GM18505 (cell line): ENCODE results near the gene ZNF451.

Experiments used
- ATAC-seq: cut with Tn5 transposase; IDR thresholded peaks from one replicate; pipeline ENCODE4 v1.9.1; 2021; ENCODE audit not compliant: unreplicated experiment
- POLR2A ChIP-seq: IDR thresholded peaks from 4 replicates; pipeline ENCODE4 v1.6.1; 2011; ENCODE audit warnings: borderline replicate concordance; ENCODE audit not compliant: insufficient read depth, insufficient read length; ENCODE audit errors: extremely low read depth

ZNF451 gene

DNA sequence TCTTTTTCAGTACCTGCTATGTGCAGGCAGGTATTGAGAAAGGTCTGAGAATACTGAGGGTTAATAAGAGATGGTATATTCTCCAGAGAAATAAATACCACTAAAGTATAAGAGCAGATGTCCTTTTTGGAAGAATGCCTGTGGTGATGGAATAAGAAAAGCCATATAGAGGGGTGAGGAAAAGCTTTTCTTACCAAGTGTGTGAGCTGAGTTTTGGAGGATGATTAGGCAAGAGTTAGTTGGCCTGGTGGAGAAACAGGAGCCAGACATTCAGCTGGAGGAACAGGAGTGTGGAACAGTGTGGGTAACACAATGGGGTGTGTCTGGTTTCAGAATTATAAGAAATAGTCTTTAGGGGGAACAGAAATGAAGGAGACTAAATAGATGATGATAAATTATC, 19.9 kb downstream of the ZNF451 start:
- no peak for ATAC-seq
- TF ChIP-seq POLR2A, result no peak

DNA sequence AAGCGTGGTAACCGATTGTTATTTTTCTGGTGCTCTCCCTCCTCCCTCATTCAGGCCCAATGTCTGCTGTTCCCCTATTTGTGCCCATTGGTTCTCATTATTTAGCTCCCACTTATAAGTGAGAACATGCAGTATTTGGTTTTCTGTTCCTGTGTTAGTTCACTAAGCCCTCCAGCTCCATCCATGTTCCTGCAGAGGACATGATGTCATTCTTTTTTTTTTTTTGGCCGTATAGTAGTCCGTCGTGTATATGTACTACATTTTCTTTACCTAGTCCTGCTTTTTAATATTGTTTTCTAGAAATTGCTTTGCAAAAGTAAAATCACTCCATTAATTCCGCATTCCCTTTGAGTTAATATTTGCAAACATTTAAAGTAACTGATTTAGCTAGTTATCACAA, 23.1 kb downstream of the ZNF451 start:
- no peak for ATAC-seq

DNA sequence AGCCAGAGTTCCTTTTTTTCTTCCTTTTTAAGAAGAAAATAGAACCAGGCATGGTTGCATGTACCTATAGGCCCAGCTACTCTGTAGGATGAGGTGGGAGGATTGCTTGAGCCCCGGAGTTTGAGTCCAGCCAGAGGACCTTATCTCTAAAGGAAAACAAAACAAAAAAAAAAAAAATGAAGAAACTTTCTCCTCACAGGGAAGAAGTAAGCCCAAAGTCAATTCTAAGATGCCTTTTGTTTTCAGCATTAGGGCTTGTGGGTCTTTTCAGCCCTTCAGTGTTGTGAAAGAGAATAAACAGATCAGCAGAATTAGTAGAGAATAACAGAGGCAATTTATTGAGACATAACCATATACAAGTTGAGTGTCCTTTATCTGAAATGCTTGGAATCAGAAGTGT, 26.8 kb downstream of the ZNF451 start:
- ATAC-seq, result no peak

More for the DNA sequence above, 23.1 kb downstream of the ZNF451 start:
- TF ChIP-seq POLR2A, result no peak

DNA sequence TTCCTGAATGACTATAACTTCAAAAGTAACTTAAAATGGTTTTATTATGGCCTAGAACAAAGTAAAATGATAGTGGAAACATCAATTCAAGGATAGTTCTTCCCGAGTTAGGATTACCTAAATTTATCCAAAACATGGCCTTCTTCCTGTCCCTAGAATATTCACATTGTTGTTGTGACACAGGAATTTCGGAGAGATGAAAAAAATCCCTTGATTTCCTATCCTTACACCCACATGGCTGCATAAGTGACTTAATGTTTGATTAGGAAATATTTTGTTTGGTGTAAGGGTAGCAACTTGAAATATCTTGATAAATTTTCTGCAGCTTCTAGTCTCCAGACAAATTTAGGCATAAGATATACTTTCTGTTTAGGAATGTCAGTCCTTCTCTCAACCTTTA, 27.8 kb downstream of the ZNF451 start:
- no peak for TF ChIP-seq POLR2A
- no peak for ATAC-seq

More for the DNA sequence above, 26.8 kb downstream of the ZNF451 start:
- no peak for TF ChIP-seq POLR2A

DNA sequence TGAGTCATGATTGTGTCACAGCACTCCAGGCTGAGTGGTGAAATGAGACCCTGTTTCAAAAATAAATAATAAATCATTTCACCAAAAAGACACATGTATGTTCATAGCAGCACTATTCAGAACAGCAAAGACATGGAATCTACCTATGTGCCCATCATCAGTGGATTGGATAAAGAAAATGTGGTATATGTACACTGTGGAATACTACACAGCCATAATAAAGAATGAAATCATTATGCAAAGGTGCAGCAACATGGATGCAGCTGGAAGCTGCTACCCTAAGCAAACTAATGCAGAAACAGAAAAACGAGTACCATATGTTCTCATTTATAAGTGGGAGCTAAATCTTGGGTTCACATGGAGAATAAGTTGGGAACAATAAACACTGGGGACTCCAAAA, 33.1 kb downstream of the ZNF451 start:
- TF ChIP-seq POLR2A, result no peak
- no peak for ATAC-seq

DNA sequence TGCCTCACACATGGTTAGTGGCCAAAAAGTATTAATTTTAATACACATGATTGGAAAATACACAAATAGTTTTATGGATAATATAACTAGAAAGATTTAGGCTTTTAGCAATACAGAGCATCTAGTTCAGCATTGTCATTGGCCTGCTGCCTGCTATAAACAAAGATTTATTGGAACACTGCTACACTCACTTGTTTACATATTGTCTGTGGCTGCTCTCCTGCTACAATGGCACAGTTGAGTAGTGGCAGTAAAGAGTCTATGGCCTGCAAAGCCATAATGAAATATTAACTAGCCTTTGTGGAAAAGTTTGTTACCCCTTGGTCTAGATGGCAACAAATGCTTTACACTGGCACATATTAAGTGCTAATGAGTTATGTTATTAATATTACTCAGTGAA, 37.8 kb downstream of the ZNF451 start:
- no peak for ATAC-seq
- TF ChIP-seq POLR2A, result no peak

DNA sequence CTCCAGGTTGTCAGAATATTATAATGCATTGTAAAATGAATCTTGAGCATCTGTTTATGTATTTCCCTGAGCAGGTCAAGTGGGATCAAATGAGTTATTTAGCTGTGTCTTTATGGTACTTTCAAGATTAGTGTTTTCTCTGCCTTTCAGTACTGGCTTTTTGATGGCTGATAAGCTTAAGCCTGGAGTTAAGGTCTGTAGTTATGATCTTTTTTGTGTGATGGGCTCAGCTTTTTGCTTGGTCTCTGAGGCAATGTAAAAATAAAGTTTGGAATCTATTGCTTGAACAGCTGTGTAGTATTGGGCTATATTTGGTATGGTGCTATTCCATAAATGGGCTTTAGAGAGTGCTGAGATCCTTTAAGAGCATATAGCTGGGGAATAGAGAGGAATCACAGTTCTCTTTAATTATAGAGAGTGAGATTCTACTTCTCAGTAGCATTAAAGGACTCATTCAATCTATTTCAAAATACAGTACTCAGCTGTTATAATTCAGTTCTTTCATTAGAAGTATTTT, 40.7 kb downstream of the ZNF451 start:
- no peak for TF ChIP-seq POLR2A
- no peak for ATAC-seq

DNA sequence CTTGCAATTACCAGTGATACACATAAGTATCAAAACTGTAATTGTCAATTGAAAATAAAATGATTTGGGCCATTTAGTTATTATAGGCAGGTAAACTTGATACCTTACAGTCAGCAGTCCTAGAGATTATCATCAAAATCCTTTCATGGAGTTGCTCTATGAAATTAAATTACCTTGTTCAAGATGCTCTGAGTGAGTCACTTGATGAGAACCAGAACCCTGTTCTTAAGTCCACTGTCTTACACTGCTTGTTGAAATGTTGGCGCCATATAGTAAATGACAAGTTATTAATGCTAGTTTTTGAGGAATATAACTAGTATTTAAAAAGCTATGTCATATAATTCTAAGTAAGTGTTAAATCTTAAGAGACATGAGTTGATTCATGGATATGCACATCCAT, 45.0 kb downstream of the ZNF451 start:
- no peak for TF ChIP-seq POLR2A
- ATAC-seq, result no peak

DNA sequence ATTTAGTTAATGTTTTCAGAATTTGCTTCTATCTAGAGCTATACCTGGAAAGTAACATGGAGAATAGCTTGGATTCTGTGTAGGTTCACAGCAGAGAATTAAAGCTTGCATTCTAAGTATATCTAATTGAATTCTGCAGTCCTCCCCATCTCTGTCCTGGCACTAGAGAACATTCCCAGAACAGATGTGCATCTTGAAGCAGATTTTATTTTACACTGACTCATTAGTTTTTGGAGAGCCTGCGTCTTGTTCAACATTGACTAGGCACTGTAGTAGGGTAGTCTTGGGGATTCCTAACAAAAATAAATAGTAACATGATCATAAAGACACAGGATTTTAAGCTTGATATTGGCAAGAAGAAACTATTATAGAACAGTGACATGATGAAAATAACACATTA, 45.9 kb downstream of the ZNF451 start:
- no peak for ATAC-seq
- TF ChIP-seq POLR2A, result no peak

DNA sequence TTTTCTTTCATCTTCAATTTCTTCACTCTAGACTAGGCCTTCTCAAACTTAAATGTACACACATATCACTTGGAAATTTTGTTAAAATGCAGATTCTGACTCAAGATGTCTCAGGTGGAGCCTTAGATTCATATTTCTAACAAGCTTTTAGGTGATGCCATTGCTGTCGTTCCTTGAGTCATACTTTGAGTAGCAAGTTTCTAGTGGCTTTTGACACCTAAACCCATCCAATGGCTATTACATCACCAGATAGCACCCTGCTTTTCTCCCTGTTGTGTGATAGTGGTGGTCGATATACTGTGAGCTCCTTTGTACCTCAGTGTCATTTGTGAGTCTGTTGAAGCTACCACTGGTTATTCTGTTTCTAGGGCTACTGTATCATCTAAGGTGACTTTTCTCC, 47.4 kb downstream of the ZNF451 start:
- no peak for ATAC-seq
- no peak for TF ChIP-seq POLR2A

DNA sequence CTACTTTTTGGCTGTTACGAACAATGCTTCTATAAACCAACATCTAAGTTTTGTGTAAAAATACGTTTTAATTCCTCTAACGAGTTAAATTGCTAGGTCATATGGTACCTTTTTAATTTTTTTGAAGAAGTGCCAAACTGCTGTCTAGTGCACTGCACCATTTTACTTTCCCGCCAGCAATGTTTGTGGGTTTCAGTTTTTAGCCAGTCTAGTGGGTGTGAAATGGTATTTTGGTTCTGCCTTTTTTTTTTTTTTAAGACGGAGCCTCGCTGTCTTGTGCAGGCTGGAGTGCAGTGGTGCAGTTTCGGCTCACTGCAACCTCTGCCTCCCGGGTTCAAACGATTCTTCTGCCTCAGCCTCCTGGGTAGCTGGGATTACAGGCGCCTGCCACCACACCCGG, 48.0 kb downstream of the ZNF451 start:
- no peak for TF ChIP-seq POLR2A
- ATAC-seq, result no peak

DNA sequence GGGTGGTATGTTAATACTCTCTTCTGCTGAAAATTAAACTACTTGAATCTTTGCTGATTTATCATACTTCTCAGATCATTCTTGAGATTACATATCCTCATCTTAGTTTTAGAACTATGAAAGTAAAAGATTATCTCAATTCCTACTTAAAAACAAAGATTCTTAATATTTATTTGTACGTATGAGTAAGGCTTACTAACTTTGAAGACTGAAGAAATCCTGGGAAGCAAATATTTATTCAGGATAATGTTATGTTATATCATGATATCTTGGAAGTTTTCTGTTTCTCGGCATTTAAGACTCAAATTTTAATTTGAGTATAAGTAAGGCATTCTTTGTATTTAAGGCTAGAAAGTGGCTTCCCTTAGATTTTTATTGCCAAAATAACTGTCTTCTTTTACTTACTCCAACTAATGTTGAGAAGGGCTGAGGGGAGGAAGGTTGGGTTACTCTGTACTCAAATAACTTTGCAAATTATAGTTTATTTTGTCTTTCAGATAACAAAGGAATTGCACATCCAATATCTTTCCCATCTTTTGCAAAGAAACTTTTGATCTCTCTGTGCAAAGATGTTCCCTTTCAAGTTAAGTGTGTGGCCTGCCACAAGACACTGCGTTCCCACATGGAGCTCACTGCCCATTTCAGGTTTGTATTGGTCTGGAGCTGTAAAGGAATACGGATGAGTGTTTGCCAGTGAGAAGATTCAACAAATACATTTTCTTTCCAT, 51.6 kb downstream of the ZNF451 start:
- ATAC-seq, result no peak
- no peak for TF ChIP-seq POLR2A

DNA sequence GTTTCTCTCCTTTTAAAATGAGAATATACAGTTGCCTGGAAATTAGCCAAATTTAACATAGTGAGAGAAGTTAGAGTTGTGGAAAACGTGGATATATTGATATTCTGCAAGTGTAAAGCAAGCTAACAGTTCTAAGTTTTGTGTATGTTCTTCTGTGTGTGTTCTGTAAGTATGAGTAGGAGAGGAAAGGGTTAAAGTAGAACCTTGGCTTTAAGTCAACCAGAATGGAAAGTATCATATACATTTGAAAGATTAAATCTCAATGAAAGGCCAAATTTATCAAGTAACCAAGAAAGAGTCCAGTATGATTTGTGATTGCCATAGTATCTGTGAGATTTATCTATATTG, 52.2 kb downstream of the ZNF451 start:
- no peak for ATAC-seq
- no peak for TF ChIP-seq POLR2A

DNA sequence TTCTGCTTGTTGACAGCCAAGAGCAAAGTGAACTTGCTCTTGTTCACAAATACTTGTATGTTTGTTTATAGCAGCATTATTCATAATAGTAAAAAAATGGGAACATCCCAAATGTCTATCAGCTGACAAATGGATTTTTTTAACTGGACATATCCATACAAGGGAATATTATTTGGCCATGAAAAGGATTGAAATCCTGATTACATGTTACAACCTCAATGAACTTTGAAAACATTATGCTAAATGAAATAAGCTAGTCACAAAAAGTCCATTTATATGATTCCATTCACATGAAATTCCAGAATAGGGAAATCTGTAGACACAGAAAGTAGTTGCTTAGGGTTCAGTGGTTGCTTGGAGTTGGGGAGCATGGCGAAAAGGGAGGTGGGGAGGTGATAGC, 53.7 kb downstream of the ZNF451 start:
- no peak for ATAC-seq
- TF ChIP-seq POLR2A, result no peak

DNA sequence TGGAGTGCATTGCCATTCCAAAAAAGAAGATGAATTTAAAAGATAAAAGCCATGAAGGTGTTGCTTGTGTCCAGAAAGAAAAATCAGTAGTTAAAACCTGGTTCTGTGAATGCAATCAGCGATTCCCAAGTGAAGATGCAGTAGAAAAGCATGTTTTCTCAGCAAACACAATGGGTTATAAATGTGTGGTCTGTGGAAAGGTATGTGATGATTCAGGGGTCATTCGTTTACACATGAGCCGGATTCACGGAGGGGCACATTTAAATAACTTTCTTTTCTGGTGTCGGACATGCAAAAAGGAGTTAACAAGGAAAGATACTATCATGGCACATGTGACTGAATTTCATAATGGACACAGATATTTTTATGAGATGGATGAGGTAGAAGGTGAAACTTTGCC, 57.4 kb downstream of the ZNF451 start:
- no peak for TF ChIP-seq POLR2A
- no peak for ATAC-seq

DNA sequence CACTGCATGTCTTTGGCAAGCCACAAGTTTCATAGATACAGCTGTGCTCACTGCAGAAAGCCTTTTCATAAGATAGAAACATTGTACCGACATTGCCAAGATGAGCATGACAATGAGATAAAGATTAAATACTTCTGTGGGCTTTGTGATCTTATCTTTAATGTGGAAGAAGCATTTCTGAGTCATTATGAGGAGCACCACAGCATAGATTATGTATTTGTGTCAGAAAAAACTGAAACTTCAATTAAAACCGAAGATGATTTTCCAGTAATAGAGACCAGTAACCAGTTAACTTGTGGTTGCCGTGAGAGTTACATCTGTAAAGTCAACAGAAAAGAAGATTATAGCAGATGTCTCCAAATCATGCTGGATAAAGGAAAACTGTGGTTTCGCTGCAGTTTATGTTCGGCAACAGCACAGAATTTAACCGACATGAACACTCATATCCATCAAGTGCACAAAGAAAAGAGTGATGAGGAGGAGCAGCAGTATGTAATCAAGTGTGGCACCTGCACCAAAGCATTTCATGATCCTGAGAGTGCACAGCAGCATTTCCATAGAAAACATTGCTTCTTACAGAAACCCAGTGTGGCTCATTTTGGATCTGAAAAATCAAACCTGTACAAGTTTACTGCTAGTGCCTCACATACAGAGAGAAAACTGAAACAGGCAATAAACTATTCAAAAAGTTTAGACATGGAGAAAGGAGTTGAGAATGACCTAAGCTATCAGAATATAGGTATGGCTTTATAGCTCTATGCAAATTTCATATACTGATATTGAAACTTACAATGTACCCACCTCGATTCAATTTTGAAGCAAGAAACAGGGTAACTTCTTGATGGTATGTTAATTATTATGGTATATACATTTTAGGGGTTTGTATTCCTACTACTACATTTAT, 58.2 kb downstream of the ZNF451 start:
- ATAC-seq, result no peak
- TF ChIP-seq POLR2A, result no peak
